RWPE1 (cell line): Measurements from ENCODE around the gene SRBD1.

Experiments
- CTCF ChIA-PET: fragments of 350-600 bp; sonication (Branson Sonifier 250); formaldehyde crosslinking; extraction: SDS; loops from one replicate; lab custom pipeline; 2021; lab: Yijun Ruan, JAX
- POLR2A ChIA-PET: fragments of 400-600 bp; formaldehyde crosslinking; extraction: SDS; loops from one replicate; lab custom pipeline; 2020; ENCODE audit warnings: antibody characterized with exemption; ENCODE audit not compliant: low non-redundant PET; lab: Yijun Ruan, JAX
- DNase-seq: peaks from one replicate; pipeline ENCODE4 v3.0.0; 2012; ENCODE audit warnings: low spot score
- H3K27ac ChIP-seq: fragments of 450-650 bp; 2 replicates; pipeline ENCODE4 v1.5.1; 2017
- CTCF ChIP-seq: fragments of 450-650 bp; conservative IDR thresholded peaks from 2 replicates; pipeline ENCODE4 v1.5.1; 2017; ENCODE audit warnings: low read depth, mild to moderate bottlenecking

Gene SRBD1

DNA sequence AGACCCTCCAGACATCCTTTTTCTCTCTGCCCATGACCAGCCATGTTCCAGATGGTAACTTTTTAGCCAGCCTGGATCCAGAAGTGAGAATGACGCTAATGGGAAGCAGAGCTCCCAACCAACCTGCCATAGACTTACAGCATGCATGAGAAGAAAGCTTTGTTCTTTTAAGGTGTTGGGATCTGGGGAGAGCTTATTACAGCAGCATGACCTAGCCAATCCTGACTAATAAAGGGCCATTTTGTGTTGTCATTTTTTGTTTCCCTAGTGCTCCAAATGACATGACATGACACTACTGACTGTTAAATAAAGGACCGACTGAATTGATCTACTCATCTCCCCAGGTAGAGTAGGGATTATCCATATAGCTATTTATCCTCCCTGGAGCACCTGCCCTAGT is 35.2 kb upstream of the SRBD1 start:
- ChIA-PET POLR2A (no interaction called here), CTCF (interaction anchor here (0.5 to 0.7 kb wide), 3 partner anchors 425 to 670 kb away, joined by 3 to 4 read pairs (median 4); no protein-coding TSS in a partner anchor)
- no peak overlapping the region for H3K27ac ChIP-seq
- DNase-seq, result no peak
- TF ChIP-seq CTCF, result no peak

- CTCF ChIA-PET, result interaction anchor here (0.6 to 1.2 kb wide), 3 partner anchors 119 to 198 kb away, joined by 3 to 8 read pairs (median 4); no protein-coding TSS in a partner anchor
- H3K27ac ChIP-seq, result peak overlapping the region; percentile 29
- DNase-seq, result peak; percentile 80
- POLR2A ChIA-PET, result no interaction called here
- peak; percentile 93 for TF ChIP-seq CTCF
Observed at GRCh38 chr2:45643543-45644542, 32.8 kb upstream of the SRBD1 start.

DNA sequence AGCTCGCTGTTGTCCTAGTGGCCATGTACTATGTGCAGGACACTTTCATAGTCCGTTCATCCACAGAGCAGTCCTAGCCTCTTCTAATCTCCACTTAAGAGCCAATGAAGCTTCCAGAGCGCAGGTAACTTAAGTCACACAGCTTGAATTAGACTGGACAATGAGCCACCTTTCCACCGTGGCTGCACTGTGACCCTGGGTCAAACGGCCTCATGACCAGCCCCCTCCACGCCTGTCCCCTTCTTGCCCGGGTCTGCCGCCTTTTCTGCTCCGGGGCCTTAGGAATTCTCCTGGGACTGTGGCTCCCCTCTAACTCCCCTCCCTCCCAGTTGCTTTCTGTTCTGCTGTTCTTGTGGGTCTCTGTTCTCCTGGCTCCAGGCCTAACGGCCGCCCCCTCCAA is 32.0 kb upstream of the SRBD1 start:
- POLR2A ChIA-PET, result interaction anchor here (1.1 kb wide), 1 partner anchor 136 kb away, joined by 3 read pairs; no protein-coding TSS in a partner anchor
- no peak for DNase-seq

DNA sequence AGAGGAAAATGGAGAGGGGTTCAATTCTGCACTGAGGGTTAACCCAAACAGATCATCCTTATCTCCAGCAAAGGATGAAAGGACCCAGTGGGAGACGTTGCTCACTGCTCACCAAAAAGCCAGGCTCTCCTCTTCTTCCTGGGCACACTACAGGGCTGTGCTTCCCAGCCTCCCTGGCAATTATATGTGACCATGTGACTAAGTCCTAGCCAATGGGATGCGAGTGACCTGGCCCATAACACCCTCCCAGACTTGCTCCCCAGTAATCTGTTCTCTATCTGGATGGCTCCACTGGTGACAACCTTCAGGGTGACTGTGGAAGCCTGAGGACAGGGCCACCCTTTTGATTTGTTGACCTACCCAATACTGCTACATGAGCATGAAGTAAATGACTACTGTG is 29.5 kb upstream of the SRBD1 start:
- ChIA-PET CTCF (interaction anchor here (0.6 kb wide), 1 partner anchor 138 kb away, joined by 3 read pairs; no protein-coding TSS in a partner anchor), POLR2A (no interaction called here)
- TF ChIP-seq CTCF, result no peak
- no peak for DNase-seq
- H3K27ac ChIP-seq, result no peak overlapping the region

More for the DNA sequence above, 32.0 kb upstream of the SRBD1 start:
- no peak for TF ChIP-seq CTCF
- H3K27ac ChIP-seq, result peak overlapping the region; percentile 29
- CTCF ChIA-PET, result interaction anchor here (0.6 to 0.9 kb wide), 2 partner anchors 120 to 199 kb away, joined by 3 to 4 read pairs; no protein-coding TSS in a partner anchor

GRCh38 chr2:45637440-45637839 is 26.4 kb upstream of the SRBD1 start:
- DNase-seq, result no peak
- H3K27ac ChIP-seq, result no peak overlapping the region
- no peak for TF ChIP-seq CTCF
- ChIA-PET POLR2A (no interaction called here), CTCF (interaction anchor here (0.7 kb wide), 1 partner anchor 10 kb away, joined by 4 read pairs; no protein-coding TSS in a partner anchor)

DNA sequence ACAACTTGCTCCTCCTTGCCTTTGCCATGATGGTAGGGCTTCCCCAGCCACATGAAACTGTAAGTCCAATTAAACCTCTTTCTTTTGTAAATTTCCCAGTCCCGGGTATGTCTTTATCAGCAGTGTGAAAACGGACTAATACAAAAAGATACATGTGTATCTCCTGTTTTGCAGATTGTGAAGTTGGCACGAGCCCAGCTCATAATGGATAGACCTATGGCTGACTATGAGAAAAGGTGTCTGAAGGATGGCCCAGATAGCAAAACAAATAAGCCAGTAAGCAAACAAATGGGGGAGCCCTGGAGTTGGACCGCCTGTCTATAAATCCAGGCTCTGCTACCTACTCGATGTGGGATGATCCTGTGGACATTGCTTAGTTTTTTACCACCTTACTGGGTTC is 24.9 kb upstream of the SRBD1 start:
- ChIA-PET POLR2A (no interaction called here), CTCF (interaction anchor here (0.6 kb wide), 1 partner anchor 51 kb away, joined by 3 read pairs; no protein-coding TSS in a partner anchor)
- H3K27ac ChIP-seq, result no peak overlapping the region
- TF ChIP-seq CTCF, result no peak
- DNase-seq, result no peak
